Mucosa of descending colon (tissue), 3 donors: ENCODE measurements around the gene IFNLR1. TPM values are rescaled to one million over a fixed set of nuclear protein-coding genes. Genes with fewer than 3 reads are reported as not detected.

Experiments
- ATAC-seq: fragments of 200-7000 bp; cut with Tn5 transposase; one replicate; pipeline ENCODE4 v1.9.1; 2020; ENCODE audit warnings: mild to moderate bottlenecking, moderate library complexity
- DNase-seq, 3 donors: peaks; one replicate each; pipeline ENCODE4 v3.0.0-alpha.2; 2020
- H3K36me3 ChIP-seq: fragments of 200-600 bp; one replicate; pipeline ENCODE4 v1.8.0; 2021; ENCODE audit warnings: low read depth, mild to moderate bottlenecking
- H3K4me1 ChIP-seq: fragments of 200-600 bp; one replicate; pipeline ENCODE4 v1.8.0; 2021; ENCODE audit warnings: low read depth, mild to moderate bottlenecking
- H3K4me3 ChIP-seq: fragments of 200-600 bp; one replicate; pipeline ENCODE4 v1.8.0; 2021; ENCODE audit warnings: mild to moderate bottlenecking
- H3K9me3 ChIP-seq: fragments of 200-600 bp; one replicate; pipeline ENCODE4 v1.8.0; 2021; ENCODE audit warnings: mild to moderate bottlenecking
- CTCF ChIP-seq: fragments of 200-600 bp; IDR thresholded peaks from one replicate; pipeline ENCODE4 v1.8.0; 2022; ENCODE audit warnings: antibody characterized with exemption, mild to moderate bottlenecking
- intact Hi-C, 2 donors: fragments of 100-400 bp; cut with DNase I in 1 of 2; cut with micrococcal nuclease in 1 of 2; formaldehyde crosslinking; loops; one replicate each; pipeline versions ENCODE4 v1.11.0 to v1.11.1; 2022; cut with DNase I, micrococcal nuclease
- total RNA-seq, 3 donors: library from RNA; stranded (reverse); fragmentation: NEBNext Ultra II Directional in 2 of 3; extraction: Animal tissue kit (Norgen Biotek cat#: 25700) in 2 of 3; gene quantifications; one replicate each; pipeline versions ENCODE4 v1.2.1 to v1.2.4, GENCODE V29; 2021 to 2023
- donor health status: DM: no; HTN: no; CAD: no; lungs with moderate emphysema.
- donor health status: DM: no; HTN: no; CAD: no.
- donor health status: DM: no; HTN: yes; CAD: no.

The IFNLR1 gene
- total RNA-seq, 3 donors from 2014 or later, result 5.3 to 24.0 (median 18.8) TPM

GRCh38 chr1:24104854-24105253, 82.2 kb downstream of the IFNLR1 start:
- intact Hi-C loops, result no loop called here
- DNase-seq, result peak in 1 of 3 donors; percentile 19
- Histone ChIP-seq H3K36me3 (no peaks in the 10 kb centered on the region), H3K9me3 (no peaks in the 10 kb centered on the region), H3K4me1 (peaks cover 9% of the 10 kb centered on the region), H3K4me3 (no peak overlapping the region)
- no peak for TF ChIP-seq CTCF
- ATAC-seq, result no peak

Other genes with a start within 250 kb of the IFNLR1 start
- gene PNRC2, start 227.5 kb downstream of the IFNLR1 start, total RNA-seq, result 100 to 1,000 TPM; 116 to 137 (median 121) TPM
- gene SRSF10, start 207.0 kb downstream of the IFNLR1 start, total RNA-seq, result 10 to 100 TPM; 85.8 to 98.0 (median 94.0) TPM
- 1 to 10 TPM; 2.6 to 3.4 (median 2.7) TPM for gene MYOM3, start 75.2 kb downstream of the IFNLR1 start, total RNA-seq
- 10 to 100 TPM; 13.8 to 43.1 (median 28.2) TPM for gene IL22RA1, start 44.1 kb downstream of the IFNLR1 start, total RNA-seq
- gene GRHL3, start 132.1 kb upstream of the IFNLR1 start, total RNA-seq, result under 1 TPM in 1 of 3 donors, not detected in 2; 0.65 TPM
- gene STPG1, start 226.5 kb upstream of the IFNLR1 start, total RNA-seq, result 10 to 100 TPM; 15.9 to 25.4 (median 17.9) TPM
- gene NIPAL3, start 228.5 kb upstream of the IFNLR1 start, total RNA-seq, result 10 to 100 TPM; 38.3 to 52.5 (median 40.7) TPM